ENCODE measurements around the gene SCN9A. TPM values are rescaled to one million over a fixed set of nuclear protein-coding genes. Genes with fewer than 3 reads are reported as not detected.

The SCN9A gene
- total and polyA plus RNA-seq, 4 donors, result 1.5 to 46.4 (median 7.2) TPM

- TF ChIP-seq CTCF (IDR thresholded peaks at IDR 0.05; ENCODE audit: control extremely low read depth, extremely low read depth), result no peak
- DNase-seq, result no peak
- Histone ChIP-seq H3K4me3 (no peak overlapping the region), H3K4me1 (ENCODE audit: control insufficient read depth in 5 of 5, insufficient read depth in 5 of 5, low read length in 5 of 5) (no peaks in the 10 kb centered on the region), H3K27me3 (ENCODE audit: control insufficient read depth in 3 of 3, insufficient read depth in 3 of 3, low read length in 2 of 3) (no peaks in the 10 kb centered on the region), H3K27ac (ENCODE audit: low read depth in 1 of 2, low read length in 1 of 2) (no peak overlapping the region), H3K9me3 (ENCODE audit: control insufficient read depth in 4 of 4, insufficient read depth in 3 of 4, low read length in 3 of 4) (no peaks in the 10 kb centered on the region), H3K36me3 (ENCODE audit: control insufficient read depth in 4 of 4, insufficient read depth in 4 of 4, low read length in 4 of 4) (no peaks in the 10 kb centered on the region), H3K9ac (ENCODE audit: insufficient read depth in 1 of 2, low read length in 2 of 2) (no peak overlapping the region)
- 89 to 91% methylated on average over 1 of the region's 1 CpG for WGBS, 2 donors
- no peak for ATAC-seq (ENCODE audit: insufficient read depth, low FRiP score)
These were observed 81.8 kb downstream of the SCN9A start for GRCh38 chr2:166293984-166294383.

- H3K36me3 ChIP-seq (ENCODE audit: control insufficient read depth in 4 of 4, insufficient read depth in 4 of 4, low read length in 4 of 4), result peaks cover 0 to 6% (median under 1%) of the 10 kb centered on the region in 4 donors
- H3K4me3 ChIP-seq, result no peak overlapping the region
- no peaks in the 10 kb centered on the region for H3K27me3 ChIP-seq (ENCODE audit: control insufficient read depth in 3 of 3, insufficient read depth in 3 of 3, low read length in 2 of 3)
- H3K4me1 ChIP-seq (ENCODE audit: control insufficient read depth in 5 of 5, insufficient read depth in 5 of 5, low read length in 5 of 5), result no peaks in the 10 kb centered on the region
- DNase-seq (no peak), ATAC-seq (ENCODE audit: insufficient read depth, low FRiP score) (no peak)
- H3K9ac ChIP-seq (ENCODE audit: insufficient read depth in 1 of 2, low read length in 2 of 2), result no peak overlapping the region
- TF ChIP-seq CTCF (IDR thresholded peaks at IDR 0.05; ENCODE audit: control extremely low read depth, extremely low read depth), result no peak
- no peak overlapping the region for H3K27ac ChIP-seq (ENCODE audit: low read depth in 1 of 2, low read length in 1 of 2)
- H3K9me3 ChIP-seq (ENCODE audit: control insufficient read depth in 4 of 4, insufficient read depth in 3 of 4, low read length in 3 of 4), result no peaks in the 10 kb centered on the region
These were observed 90.5 kb downstream of the SCN9A start for GRCh38 chr2:166285215-166285614.

GRCh38 chr2:166284359-166284758 lies 91.4 kb downstream of the SCN9A start:
- Histone ChIP-seq H3K4me1 (ENCODE audit: control insufficient read depth in 5 of 5, insufficient read depth in 5 of 5, low read length in 5 of 5) (no peaks in the 10 kb centered on the region), H3K4me3 (no peak overlapping the region), H3K27me3 (ENCODE audit: control insufficient read depth in 3 of 3, insufficient read depth in 3 of 3, low read length in 2 of 3) (no peaks in the 10 kb centered on the region), H3K36me3 (ENCODE audit: control insufficient read depth in 4 of 4, insufficient read depth in 4 of 4, low read length in 4 of 4) (peaks cover 0 to 6% (median under 1%) of the 10 kb centered on the region in 4 donors), H3K9me3 (ENCODE audit: control insufficient read depth in 4 of 4, insufficient read depth in 3 of 4, low read length in 3 of 4) (no peaks in the 10 kb centered on the region), H3K27ac (ENCODE audit: low read depth in 1 of 2, low read length in 1 of 2) (no peak overlapping the region), H3K9ac (ENCODE audit: insufficient read depth in 1 of 2, low read length in 2 of 2) (no peak overlapping the region)
- no peak for DNase-seq
- 88 to 94% methylated on average over 9 of the region's 9 CpGs for WGBS, 2 donors
- ATAC-seq (ENCODE audit: insufficient read depth, low FRiP score), result no peak
- no peak for TF ChIP-seq CTCF (IDR thresholded peaks at IDR 0.05; ENCODE audit: control extremely low read depth, extremely low read depth)

GRCh38 chr2:166282154-166282553 lies 93.6 kb downstream of the SCN9A start:
- Histone ChIP-seq H3K9ac (ENCODE audit: insufficient read depth in 1 of 2, low read length in 2 of 2) (no peak overlapping the region), H3K4me1 (ENCODE audit: control insufficient read depth in 5 of 5, insufficient read depth in 5 of 5, low read length in 5 of 5) (no peaks in the 10 kb centered on the region), H3K9me3 (ENCODE audit: control insufficient read depth in 4 of 4, insufficient read depth in 3 of 4, low read length in 3 of 4) (no peaks in the 10 kb centered on the region), H3K27me3 (ENCODE audit: control insufficient read depth in 3 of 3, insufficient read depth in 3 of 3, low read length in 2 of 3) (no peaks in the 10 kb centered on the region), H3K27ac (ENCODE audit: low read depth in 1 of 2, low read length in 1 of 2) (no peak overlapping the region), H3K36me3 (ENCODE audit: control insufficient read depth in 4 of 4, insufficient read depth in 4 of 4, low read length in 4 of 4) (peaks cover 0 to 6% (median under 1%) of the 10 kb centered on the region in 4 donors), H3K4me3 (no peak overlapping the region)
- TF ChIP-seq CTCF (IDR thresholded peaks at IDR 0.05; ENCODE audit: control extremely low read depth, extremely low read depth), result no peak
- DNase-seq (no peak), ATAC-seq (ENCODE audit: insufficient read depth, low FRiP score) (no peak)

Measured in lung (tissue), 12 donors.